GM23338 (cell line): ENCODE results near the gene RSBN1L. TPM values are rescaled to one million over a fixed set of nuclear protein-coding genes. Genes with fewer than 3 reads are reported as not detected.

Experiments
- ATAC-seq: fragments of 200-7000 bp; cut with Tn5 transposase; 3 replicates; pipeline ENCODE4 v1.9.1; 2020
- DNase-seq: peaks from one replicate; pipeline ENCODE4 v3.0.0-alpha.2; 2015; ENCODE audit warnings: low spot score
- H2AFZ ChIP-seq: fragments of 200-600 bp; sonication (generic); 2 replicates; pipeline ENCODE4 v1.8.0; 2016; ENCODE audit warnings: antibody characterized with exemption, mild to moderate bottlenecking, moderate library complexity
- H3F3A ChIP-seq: fragments of 200-600 bp; sonication (generic); replicated peaks from 2 replicates; pipeline ENCODE4 v1.8.0; 2017; ENCODE audit warnings: antibody characterized with exemption, mixed run types, low read depth
- H3K27ac ChIP-seq: fragments of 200-600 bp; sonication (generic); 2 replicates; pipeline ENCODE4 v1.6.1; 2016; ENCODE audit warnings: low read depth
- H3K27me3 ChIP-seq: fragments of 200-600 bp; sonication (generic); 2 replicates; pipeline ENCODE4 v1.8.0; 2016; ENCODE audit warnings: mild to moderate bottlenecking, mixed run types, moderate library complexity; ENCODE audit not compliant: insufficient read depth
- H3K36me3 ChIP-seq: fragments of 200-600 bp; sonication (generic); 2 replicates; pipeline ENCODE4 v1.8.0; 2016; ENCODE audit warnings: mild to moderate bottlenecking; ENCODE audit not compliant: insufficient read depth
- H3K4me1 ChIP-seq: fragments of 200-600 bp; sonication (generic); 2 replicates; pipeline ENCODE4 v1.8.0; 2016; ENCODE audit warnings: mild to moderate bottlenecking, moderate library complexity; ENCODE audit not compliant: insufficient read depth
- H3K4me2 ChIP-seq: fragments of 200-600 bp; sonication (generic); 2 replicates; pipeline ENCODE4 v1.7.1; 2017; ENCODE audit warnings: mixed run types
- H3K4me3 ChIP-seq: fragments of 200-600 bp; sonication (generic); 2 replicates; pipeline ENCODE4 v1.6.1; 2016; ENCODE audit warnings: mixed run types
- H3K79me2 ChIP-seq: fragments of 200-600 bp; sonication (generic); replicated peaks from 2 replicates; pipeline ENCODE4 v1.8.0; 2017; ENCODE audit warnings: mild to moderate bottlenecking; ENCODE audit not compliant: insufficient read depth
- H3K9me2 ChIP-seq: fragments of 200-600 bp; sonication (generic); 2 replicates; pipeline ENCODE4 v1.8.0; 2017; ENCODE audit not compliant: insufficient read depth
- H4K20me1 ChIP-seq: fragments of 200-600 bp; sonication (generic); replicated peaks from 2 replicates; pipeline ENCODE4 v1.8.0; 2017; ENCODE audit warnings: mild to moderate bottlenecking; ENCODE audit not compliant: insufficient read depth
- H3K27ac Mint-ChIP-seq: 2 replicates; pipeline ENCODE4 v1.8.0; 2020; ENCODE audit warnings: inconsistent platforms, mild to moderate bottlenecking, moderate library complexity, mixed read lengths
- H3K27me3 Mint-ChIP-seq: 3 replicates; pipeline ENCODE4 v1.8.0; 2022; ENCODE audit warnings: low read depth, mild to moderate bottlenecking, moderate library complexity, mixed read lengths, inconsistent platforms; ENCODE audit not compliant: insufficient read depth, poor library complexity
- H3K36me3 Mint-ChIP-seq: 3 replicates; pipeline ENCODE4 v1.8.0; 2021; ENCODE audit warnings: low read depth, mild to moderate bottlenecking, inconsistent platforms, moderate library complexity, mixed read lengths
- H3K4me1 Mint-ChIP-seq: 3 replicates; pipeline ENCODE4 v1.8.0; 2020; ENCODE audit warnings: mild to moderate bottlenecking, inconsistent platforms, mixed read lengths
- H3K4me3 Mint-ChIP-seq: 3 replicates; pipeline ENCODE4 v1.8.0; 2021; ENCODE audit warnings: moderate library complexity, mild to moderate bottlenecking, inconsistent platforms, mixed read lengths
- H3K9me3 Mint-ChIP-seq: 3 replicates; pipeline ENCODE4 v1.8.0; 2020; ENCODE audit warnings: moderate library complexity, mild to moderate bottlenecking, inconsistent platforms, mixed read lengths
- CREB1 ChIP-seq: fragments of 250-450 bp; sonication (Bioruptor Pico); IDR thresholded peaks from 2 replicates; pipeline ENCODE4 v1.5.0; 2020; ENCODE audit warnings: low read depth, mild to moderate bottlenecking, moderate library complexity
- STAT1 ChIP-seq: IDR thresholded peaks from one replicate; pipeline ENCODE4 v1.6.1; 2016; ENCODE audit warnings: antibody characterized with exemption; ENCODE audit not compliant: unreplicated experiment
- ZNF114 ChIP-seq: fragments of 250-450 bp; sonication (Bioruptor Pico); IDR thresholded peaks from 2 replicates; pipeline ENCODE4 v1.5.0; 2020; ENCODE audit warnings: mild to moderate bottlenecking, moderate library complexity
- ZNF331 ChIP-seq: fragments of 250-450 bp; sonication (Bioruptor Pico); IDR thresholded peaks from 2 replicates; pipeline ENCODE4 v1.5.0; 2020; ENCODE audit warnings: low read depth, mild to moderate bottlenecking, moderate library complexity
- polyA plus RNA-seq: library from polyadenylated mRNA; unstranded; fragments of >200 nt; fragmentation: Nextera tagmentation; extraction: Ambion mirVana; gene quantifications from 2 replicates; pipeline ENCODE4 v1.2.1, GENCODE V29; 2016
- total RNA-seq: library from RNA; depleted of rRNA; stranded (reverse); fragments of >200 nt; shearing (Covaris generic); gene quantifications from 2 replicates; pipeline ENCODE4 v1.2.3, GENCODE V29; 2014
- TF ChIP-seq, protein P1 (sequence below), 2 experiments: fragments of 200-600 bp in 1 of 2; sonication (generic) in 1 of 2; conservative IDR thresholded peaks; 2 replicates each; pipeline versions ENCODE4 v1.5.1 to v1.6.1; 2016 to 2017; ENCODE audit warnings: antibody characterized with exemption in 2 of 2, low read depth in 2 of 2, mild to moderate bottlenecking in 2 of 2, moderate library complexity in 1 of 2
- TF ChIP-seq, protein P2 (sequence below): fragments of 250-450 bp; sonication (Bioruptor Pico); IDR thresholded peaks from 2 replicates; pipeline ENCODE4 v1.5.0; 2020; ENCODE audit warnings: mild to moderate bottlenecking, moderate library complexity

RSBN1L gene
- total and polyA plus RNA-seq, 2 experiments from 2014 or later, result 9.7 to 19.7 TPM

DNA sequence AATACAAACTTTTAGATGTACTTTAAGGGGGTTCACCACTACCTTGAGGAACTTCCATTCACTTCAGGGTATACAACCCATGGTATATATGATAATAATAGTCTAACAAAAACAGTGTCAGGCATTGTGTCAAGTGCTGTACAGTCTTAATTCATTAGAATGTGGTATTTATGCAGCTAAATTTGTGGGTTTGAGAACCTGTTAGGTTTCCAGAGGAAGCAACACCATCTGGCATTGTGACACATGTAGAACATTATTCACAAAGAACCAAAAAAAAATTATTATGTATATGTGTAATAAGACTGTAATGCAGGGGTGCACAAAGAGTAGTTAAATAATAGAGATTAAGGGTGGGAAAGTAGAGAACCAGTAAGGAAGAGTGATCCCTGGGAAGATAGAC is 75.6 kb downstream of the RSBN1L start:
- Histone ChIP-seq H3F3A (no peaks in the 10 kb centered on the region), H3K9me2 (no peaks in the 10 kb centered on the region), H3K4me2 (no peak overlapping the region), H3K79me2 (no peaks in the 10 kb centered on the region), H3K4me3 (no peak overlapping the region), H3K27ac (no peak overlapping the region), H3K4me1 (no peaks in the 10 kb centered on the region), H2AFZ (no peak overlapping the region), H3K27me3 (no peaks in the 10 kb centered on the region), H3K36me3 (0 out of 2 replicates have a peak, but pooled peaks cover 4% of the 10 kb centered on the region), H4K20me1 (no peaks in the 10 kb centered on the region)
- TF ChIP-seq ZNF331 (CRISPR knock-in tag) (no peak), STAT1 (no peak), CREB1 (CRISPR knock-in tag) (no peak), ZNF114 (CRISPR knock-in tag) (no peak)
- TF ChIP-seq, protein P1, sequence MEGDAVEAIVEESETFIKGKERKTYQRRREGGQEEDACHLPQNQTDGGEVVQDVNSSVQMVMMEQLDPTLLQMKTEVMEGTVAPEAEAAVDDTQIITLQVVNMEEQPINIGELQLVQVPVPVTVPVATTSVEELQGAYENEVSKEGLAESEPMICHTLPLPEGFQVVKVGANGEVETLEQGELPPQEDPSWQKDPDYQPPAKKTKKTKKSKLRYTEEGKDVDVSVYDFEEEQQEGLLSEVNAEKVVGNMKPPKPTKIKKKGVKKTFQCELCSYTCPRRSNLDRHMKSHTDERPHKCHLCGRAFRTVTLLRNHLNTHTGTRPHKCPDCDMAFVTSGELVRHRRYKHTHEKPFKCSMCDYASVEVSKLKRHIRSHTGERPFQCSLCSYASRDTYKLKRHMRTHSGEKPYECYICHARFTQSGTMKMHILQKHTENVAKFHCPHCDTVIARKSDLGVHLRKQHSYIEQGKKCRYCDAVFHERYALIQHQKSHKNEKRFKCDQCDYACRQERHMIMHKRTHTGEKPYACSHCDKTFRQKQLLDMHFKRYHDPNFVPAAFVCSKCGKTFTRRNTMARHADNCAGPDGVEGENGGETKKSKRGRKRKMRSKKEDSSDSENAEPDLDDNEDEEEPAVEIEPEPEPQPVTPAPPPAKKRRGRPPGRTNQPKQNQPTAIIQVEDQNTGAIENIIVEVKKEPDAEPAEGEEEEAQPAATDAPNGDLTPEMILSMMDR (conservative IDR thresholded peaks at IDR 0.05; ENCODE audit: low read depth in 2 of 2), result no peak
- TF ChIP-seq, protein P2, sequence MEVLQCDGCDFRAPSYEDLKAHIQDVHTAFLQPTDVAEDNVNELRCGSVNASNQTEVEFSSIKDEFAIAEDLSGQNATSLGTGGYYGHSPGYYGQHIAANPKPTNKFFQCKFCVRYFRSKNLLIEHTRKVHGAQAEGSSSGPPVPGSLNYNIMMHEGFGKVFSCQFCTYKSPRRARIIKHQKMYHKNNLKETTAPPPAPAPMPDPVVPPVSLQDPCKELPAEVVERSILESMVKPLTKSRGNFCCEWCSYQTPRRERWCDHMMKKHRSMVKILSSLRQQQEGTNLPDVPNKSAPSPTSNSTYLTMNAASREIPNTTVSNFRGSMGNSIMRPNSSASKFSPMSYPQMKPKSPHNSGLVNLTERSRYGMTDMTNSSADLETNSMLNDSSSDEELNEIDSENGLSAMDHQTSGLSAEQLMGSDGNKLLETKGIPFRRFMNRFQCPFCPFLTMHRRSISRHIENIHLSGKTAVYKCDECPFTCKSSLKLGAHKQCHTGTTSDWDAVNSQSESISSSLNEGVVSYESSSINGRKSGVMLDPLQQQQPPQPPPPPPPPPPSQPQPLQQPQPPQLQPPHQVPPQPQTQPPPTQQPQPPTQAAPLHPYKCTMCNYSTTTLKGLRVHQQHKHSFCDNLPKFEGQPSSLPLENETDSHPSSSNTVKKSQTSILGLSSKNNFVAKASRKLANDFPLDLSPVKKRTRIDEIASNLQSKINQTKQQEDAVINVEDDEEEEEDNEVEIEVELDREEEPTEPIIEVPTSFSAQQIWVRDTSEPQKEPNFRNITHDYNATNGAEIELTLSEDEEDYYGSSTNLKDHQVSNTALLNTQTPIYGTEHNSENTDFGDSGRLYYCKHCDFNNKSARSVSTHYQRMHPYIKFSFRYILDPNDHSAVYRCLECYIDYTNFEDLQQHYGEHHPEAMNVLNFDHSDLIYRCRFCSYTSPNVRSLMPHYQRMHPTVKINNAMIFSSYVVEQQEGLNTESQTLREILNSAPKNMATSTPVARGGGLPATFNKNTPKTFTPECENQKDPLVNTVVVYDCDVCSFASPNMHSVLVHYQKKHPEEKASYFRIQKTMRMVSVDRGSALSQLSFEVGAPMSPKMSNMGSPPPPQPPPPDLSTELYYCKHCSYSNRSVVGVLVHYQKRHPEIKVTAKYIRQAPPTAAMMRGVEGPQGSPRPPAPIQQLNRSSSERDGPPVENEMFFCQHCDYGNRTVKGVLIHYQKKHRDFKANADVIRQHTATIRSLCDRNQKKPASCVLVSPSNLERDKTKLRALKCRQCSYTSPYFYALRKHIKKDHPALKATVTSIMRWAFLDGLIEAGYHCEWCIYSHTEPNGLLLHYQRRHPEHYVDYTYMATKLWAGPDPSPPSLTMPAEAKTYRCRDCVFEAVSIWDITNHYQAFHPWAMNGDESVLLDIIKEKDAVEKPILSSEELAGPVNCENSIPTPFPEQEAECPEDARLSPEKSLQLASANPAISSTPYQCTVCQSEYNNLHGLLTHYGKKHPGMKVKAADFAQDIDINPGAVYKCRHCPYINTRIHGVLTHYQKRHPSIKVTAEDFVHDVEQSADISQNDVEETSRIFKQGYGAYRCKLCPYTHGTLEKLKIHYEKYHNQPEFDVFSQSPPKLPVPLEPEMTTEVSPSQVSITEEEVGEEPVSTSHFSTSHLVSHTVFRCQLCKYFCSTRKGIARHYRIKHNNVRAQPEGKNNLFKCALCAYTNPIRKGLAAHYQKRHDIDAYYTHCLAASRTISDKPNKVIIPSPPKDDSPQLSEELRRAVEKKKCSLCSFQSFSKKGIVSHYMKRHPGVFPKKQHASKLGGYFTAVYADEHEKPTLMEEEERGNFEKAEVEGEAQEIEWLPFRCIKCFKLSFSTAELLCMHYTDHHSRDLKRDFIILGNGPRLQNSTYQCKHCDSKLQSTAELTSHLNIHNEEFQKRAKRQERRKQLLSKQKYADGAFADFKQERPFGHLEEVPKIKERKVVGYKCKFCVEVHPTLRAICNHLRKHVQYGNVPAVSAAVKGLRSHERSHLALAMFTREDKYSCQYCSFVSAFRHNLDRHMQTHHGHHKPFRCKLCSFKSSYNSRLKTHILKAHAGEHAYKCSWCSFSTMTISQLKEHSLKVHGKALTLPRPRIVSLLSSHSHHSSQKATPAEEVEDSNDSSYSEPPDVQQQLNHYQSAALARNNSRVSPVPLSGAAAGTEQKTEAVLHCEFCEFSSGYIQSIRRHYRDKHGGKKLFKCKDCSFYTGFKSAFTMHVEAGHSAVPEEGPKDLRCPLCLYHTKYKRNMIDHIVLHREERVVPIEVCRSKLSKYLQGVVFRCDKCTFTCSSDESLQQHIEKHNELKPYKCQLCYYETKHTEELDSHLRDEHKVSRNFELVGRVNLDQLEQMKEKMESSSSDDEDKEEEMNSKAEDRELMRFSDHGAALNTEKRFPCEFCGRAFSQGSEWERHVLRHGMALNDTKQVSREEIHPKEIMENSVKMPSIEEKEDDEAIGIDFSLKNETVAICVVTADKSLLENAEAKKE (CRISPR knock-in tag), result no peak
- Mint-ChIP-seq H3K9me3 (no peaks in the 10 kb centered on the region), H3K36me3 (peaks cover 24% of the 10 kb centered on the region), H3K27me3 (peaks cover 3% of the 10 kb centered on the region), H3K27ac (no peak overlapping the region), H3K4me3 (no peak overlapping the region), H3K4me1 (no peaks in the 10 kb centered on the region)
- ATAC-seq (no peak), DNase-seq (no peak)
